ENCODE results near the gene NRIP3.

GRCh38 chr11:8983552-8983951, 20.2 kb downstream of the NRIP3 start:
- no peak for TF ChIP-seq CTCF (conservative IDR thresholded peaks at IDR 0.05; ENCODE audit: low read depth, low read length)
- no peak for TF ChIP-seq EZH2 (IDR thresholded peaks at IDR 0.05; ENCODE audit: low read length, unreplicated experiment)

Data from PC-3 (cell line).